ENCODE measurements around the gene ARIH2. TPM values are rescaled to one million over a fixed set of nuclear protein-coding genes. Genes with fewer than 3 reads are reported as not detected.

Gene ARIH2
- total and polyA plus RNA-seq, 2 of the 8 experiments (the other 6 are each of a cell fraction or from before 2014, with no cell fraction given): 72.9 to 136 TPM

DNA sequence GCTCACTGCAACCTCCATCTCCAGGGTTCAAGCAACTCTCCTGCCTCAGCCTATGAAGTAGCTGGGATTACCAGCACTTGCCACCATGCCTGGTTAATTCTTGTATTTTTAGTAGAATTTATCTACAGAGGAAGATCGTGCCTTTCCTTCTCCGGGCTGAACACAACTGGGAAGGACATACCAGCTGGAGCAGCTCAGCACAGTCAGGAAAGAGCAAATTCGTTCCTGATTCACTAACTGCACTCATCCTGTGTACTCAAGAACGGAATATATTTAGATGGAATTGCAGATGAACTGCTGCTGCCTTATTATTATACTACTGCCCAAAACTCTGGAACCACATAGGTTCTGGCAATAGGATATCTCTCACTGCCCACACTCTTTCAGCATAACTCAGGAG is 44.3 kb downstream of the ARIH2 start (continued):
- TF ChIP-seq, protein P1, sequence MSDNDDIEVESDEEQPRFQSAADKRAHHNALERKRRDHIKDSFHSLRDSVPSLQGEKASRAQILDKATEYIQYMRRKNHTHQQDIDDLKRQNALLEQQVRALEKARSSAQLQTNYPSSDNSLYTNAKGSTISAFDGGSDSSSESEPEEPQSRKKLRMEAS (IDR thresholded peaks at IDR 0.05): no peak
- TF ChIP-seq SP4 (IDR thresholded peaks at IDR 0.05; ENCODE audit: low read length): no peak
- TF ChIP-seq, protein P2, sequence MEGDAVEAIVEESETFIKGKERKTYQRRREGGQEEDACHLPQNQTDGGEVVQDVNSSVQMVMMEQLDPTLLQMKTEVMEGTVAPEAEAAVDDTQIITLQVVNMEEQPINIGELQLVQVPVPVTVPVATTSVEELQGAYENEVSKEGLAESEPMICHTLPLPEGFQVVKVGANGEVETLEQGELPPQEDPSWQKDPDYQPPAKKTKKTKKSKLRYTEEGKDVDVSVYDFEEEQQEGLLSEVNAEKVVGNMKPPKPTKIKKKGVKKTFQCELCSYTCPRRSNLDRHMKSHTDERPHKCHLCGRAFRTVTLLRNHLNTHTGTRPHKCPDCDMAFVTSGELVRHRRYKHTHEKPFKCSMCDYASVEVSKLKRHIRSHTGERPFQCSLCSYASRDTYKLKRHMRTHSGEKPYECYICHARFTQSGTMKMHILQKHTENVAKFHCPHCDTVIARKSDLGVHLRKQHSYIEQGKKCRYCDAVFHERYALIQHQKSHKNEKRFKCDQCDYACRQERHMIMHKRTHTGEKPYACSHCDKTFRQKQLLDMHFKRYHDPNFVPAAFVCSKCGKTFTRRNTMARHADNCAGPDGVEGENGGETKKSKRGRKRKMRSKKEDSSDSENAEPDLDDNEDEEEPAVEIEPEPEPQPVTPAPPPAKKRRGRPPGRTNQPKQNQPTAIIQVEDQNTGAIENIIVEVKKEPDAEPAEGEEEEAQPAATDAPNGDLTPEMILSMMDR (IDR thresholded peaks at IDR 0.05; ENCODE audit: control extremely low read depth in 1 of 3, insufficient read depth in 1 of 3, low read depth in 1 of 3, low read length in 3 of 3): no peak
- no peak for TF ChIP-seq RAD21 (IDR thresholded peaks at IDR 0.05 in 1 of 2, conservative IDR thresholded peaks at IDR 0.05 in 1 of 2; ENCODE audit: low read depth in 2 of 2, low read length in 2 of 2)
- no peak for TF ChIP-seq POU5F1 (IDR thresholded peaks at IDR 0.05; ENCODE audit: low read depth, low read length)

All from H1 (cell line).